ENCODE results near the gene LRRC8E. TPM values are rescaled to one million over a fixed set of nuclear protein-coding genes. Genes with fewer than 3 reads are reported as not detected.

Gene LRRC8E
- 6.6 TPM for total RNA-seq
- long read RNA-seq, transcript LRRC8E-201 (3 exons, 3,595 nt): major isoform, 12 of 22 reads
- long read RNA-seq, partial matches to known transcripts: 0 of 22 reads
- long read RNA-seq, other reads (novel, unspliced or antisense): 9 of 22 reads

DNA sequence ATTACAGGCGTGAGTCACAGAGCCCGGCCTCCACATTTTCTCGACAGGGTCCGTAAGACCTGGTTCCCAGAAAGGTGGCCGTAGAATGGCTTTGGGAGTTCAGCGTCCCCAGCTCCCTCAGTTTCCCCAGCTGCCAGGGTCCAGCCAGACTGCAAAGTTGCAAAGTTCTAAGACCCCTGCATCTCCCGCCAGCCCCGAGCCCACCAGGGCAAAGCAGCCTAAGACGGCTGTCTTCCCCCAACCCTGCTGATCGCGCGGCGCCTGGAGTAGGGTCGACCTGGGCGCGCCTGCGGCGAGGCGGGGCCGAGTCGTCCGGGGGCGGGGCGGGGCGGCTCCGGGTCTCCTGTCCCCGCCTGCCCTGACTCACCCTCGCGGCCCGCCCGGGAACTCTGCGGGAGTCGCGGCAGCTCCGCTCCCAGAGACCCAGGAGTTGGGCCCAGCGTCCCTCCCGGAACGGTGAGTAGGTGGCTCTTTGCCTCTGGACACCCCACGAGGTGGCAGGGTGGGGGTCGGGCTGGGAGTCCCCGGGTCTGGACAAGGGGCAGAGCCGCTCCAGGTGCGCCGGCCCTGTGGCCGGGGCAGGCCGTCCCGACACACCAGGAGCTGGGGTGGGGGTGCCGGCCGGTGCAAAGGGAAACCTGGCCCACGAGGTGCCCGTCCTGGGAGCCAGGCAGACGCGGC is at the start of gene LRRC8E:
TSS of gene LRRC8E (plus strand) at position 366 of the 681 bp plus-strand sequence. CDS start 7,094 bp downstream, outside the sequence.
- Histone ChIP-seq H3K4me3 (peak within 1 kb of the TSS; percentile 52), H3K27me3 (ENCODE audit: low read depth) (peaks cover 16% of the 10 kb centered on the region), H3K27ac (peak within 1 kb of the TSS; percentile 53), H3K36me3 (no peaks in the 10 kb centered on the region), H3K4me1 (no peaks in the 10 kb centered on the region), H3K9me3 (no peaks in the 10 kb centered on the region)
- ATAC-seq (peak; percentile 95 to 97), DNase-seq (peak; percentile 79)
- intact Hi-C loops (cut with DNase I): no loop called here
- TF ChIP-seq CTCF (IDR thresholded peaks at IDR 0.05): no peak

GRCh38 chr19:7839476-7839875 is 48.8 kb upstream of the LRRC8E start:
- Histone ChIP-seq H3K4me3 (no peak overlapping the region), H3K9me3 (no peaks in the 10 kb centered on the region), H3K27ac (no peak overlapping the region), H3K27me3 (ENCODE audit: low read depth) (no peaks in the 10 kb centered on the region), H3K4me1 (no peaks in the 10 kb centered on the region), H3K36me3 (no peaks in the 10 kb centered on the region)
- no peak for TF ChIP-seq CTCF (IDR thresholded peaks at IDR 0.05)
- intact Hi-C loops (cut with DNase I): no loop called here
- ATAC-seq (no peak), DNase-seq (no peak)

GRCh38 chr19:7840629-7841028 is 47.7 kb upstream of the LRRC8E start:
- H3K27ac ChIP-seq: no peak overlapping the region
- intact Hi-C loops (cut with DNase I): no loop called here
- no peaks in the 10 kb centered on the region for H3K4me1 ChIP-seq
- no peaks in the 10 kb centered on the region for H3K36me3 ChIP-seq
- no peak overlapping the region for H3K4me3 ChIP-seq
- no peak for TF ChIP-seq CTCF (IDR thresholded peaks at IDR 0.05)
- H3K27me3 ChIP-seq (ENCODE audit: low read depth): no peaks in the 10 kb centered on the region
- no peaks in the 10 kb centered on the region for H3K9me3 ChIP-seq
- DNase-seq (no peak), ATAC-seq (no peak)

DNA sequence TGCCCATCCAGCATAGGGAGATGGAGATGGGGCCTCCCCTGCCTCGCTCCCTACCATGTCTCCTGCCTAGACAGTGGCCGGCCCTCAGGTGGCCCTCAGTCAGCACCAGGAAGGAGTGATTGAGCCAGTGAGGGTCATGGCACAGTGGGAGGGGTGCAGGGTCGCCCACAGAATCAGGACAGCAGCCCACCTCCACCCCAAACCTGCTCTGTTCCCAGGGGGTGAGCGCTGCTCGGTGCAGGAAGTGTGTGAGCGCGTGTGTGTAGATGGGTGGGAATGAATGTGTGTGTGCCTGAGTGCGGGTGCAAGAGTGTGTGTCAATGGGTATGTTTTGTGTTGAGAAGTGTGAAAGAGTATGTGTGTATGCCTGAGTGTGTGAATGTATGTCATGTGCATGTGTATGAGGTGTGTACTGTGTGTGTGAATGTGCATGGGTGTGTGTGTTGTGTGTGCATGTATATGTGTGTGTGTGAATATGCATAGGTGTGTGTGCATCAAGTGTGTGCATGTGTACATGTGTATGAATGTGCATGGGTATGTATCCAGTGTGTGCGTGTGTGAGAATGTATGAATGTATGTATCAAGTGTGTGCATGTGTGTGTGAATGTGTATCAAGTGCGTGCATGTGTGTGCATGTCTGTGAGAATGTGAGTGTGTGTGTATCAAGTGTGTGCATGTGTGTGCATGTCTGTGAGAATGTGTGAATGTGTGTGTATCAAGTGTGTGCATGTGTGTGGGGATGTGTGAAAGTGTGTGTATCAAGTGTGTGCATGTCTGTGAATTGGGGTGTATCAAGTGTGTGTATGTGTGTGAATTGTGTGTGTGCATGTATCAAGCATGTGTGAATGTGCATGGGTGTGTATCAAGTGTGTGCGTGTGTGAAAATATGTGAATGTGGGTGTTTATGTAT is 46.3 kb upstream of the LRRC8E start:
- Histone ChIP-seq H3K4me3 (no peak overlapping the region), H3K27ac (no peak overlapping the region), H3K4me1 (no peaks in the 10 kb centered on the region), H3K9me3 (no peaks in the 10 kb centered on the region), H3K27me3 (ENCODE audit: low read depth) (no peaks in the 10 kb centered on the region), H3K36me3 (no peaks in the 10 kb centered on the region)
- intact Hi-C loops (cut with DNase I): no loop called here
- ATAC-seq (no peak), DNase-seq (no peak)
- TF ChIP-seq CTCF (IDR thresholded peaks at IDR 0.05): no peak

DNA sequence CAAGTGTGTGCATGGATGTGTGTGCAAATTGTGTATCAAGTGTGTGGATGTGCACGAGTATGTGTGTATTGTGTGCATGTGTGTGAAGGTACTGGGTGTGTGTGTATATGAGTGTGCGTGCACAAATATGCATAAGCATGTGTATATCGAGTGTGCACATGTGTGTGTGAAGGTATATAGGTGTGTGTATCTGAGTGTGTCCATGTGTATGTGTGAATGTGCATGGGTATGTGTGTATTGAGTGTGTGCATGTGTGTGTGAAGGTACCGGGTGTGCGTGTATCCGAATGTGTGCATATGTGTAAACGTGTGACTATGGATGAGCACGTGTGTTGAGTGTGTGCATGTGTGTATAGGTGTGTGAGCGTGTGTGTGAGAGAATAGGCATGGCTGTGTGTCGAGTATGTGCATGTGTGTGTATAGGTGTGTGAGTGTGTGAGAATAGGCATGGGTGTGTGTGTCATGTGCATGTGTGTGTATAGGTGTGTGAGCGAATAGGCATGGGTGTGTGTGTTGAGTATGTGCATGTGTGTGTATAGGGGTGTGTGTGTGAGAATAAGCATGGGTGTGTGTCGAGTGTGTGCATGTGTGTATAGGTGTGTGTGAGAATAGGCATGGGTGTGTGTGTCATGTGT is 45.5 kb upstream of the LRRC8E start:
- ATAC-seq (no peak), DNase-seq (no peak)
- H3K27ac ChIP-seq: no peak overlapping the region
- no peaks in the 10 kb centered on the region for H3K9me3 ChIP-seq
- intact Hi-C loops (cut with DNase I): no loop called here
- no peaks in the 10 kb centered on the region for H3K4me1 ChIP-seq
- H3K4me3 ChIP-seq: no peak overlapping the region
- H3K36me3 ChIP-seq: no peaks in the 10 kb centered on the region
- no peaks in the 10 kb centered on the region for H3K27me3 ChIP-seq (ENCODE audit: low read depth)
- no peak for TF ChIP-seq CTCF (IDR thresholded peaks at IDR 0.05)
